WERI-Rb-1 (cell line): ENCODE results near the gene STEAP4.

Experiments
- DNase-seq: peaks from one replicate; pipeline ENCODE4 v3.0.0-alpha.2; 2020
- H3K27ac ChIP-seq: fragments of 250-450 bp; sonication (Bioruptor Pico); 2 replicates; pipeline ENCODE4 v1.5.1; 2020; ENCODE audit warnings: mild to moderate bottlenecking, moderate library complexity
- H3K27me3 ChIP-seq: fragments of 250-450 bp; sonication (Bioruptor Pico); 2 replicates; pipeline ENCODE4 v1.5.1; 2021; ENCODE audit warnings: mild to moderate bottlenecking, low read depth, moderate library complexity; ENCODE audit not compliant: insufficient read depth, severe bottlenecking
- H3K36me3 ChIP-seq: fragments of 250-450 bp; sonication (Bioruptor Pico); 2 replicates; pipeline ENCODE4 v1.5.1; 2020; ENCODE audit warnings: mild to moderate bottlenecking, moderate library complexity
- H3K4me3 ChIP-seq: 2 replicates; pipeline ENCODE4 v1.5.1; 2011; ENCODE audit warnings: low read depth, mild to moderate bottlenecking, control low read depth, low read length
- H3K9me3 ChIP-seq: fragments of 250-450 bp; sonication (Bioruptor Pico); 2 replicates; pipeline ENCODE4 v1.5.1; 2021; ENCODE audit warnings: mild to moderate bottlenecking, moderate library complexity; ENCODE audit not compliant: severe bottlenecking
- TF ChIP-seq, protein P1 (sequence below): IDR thresholded peaks from 2 replicates; pipeline ENCODE4 v1.5.1; 2011; ENCODE audit warnings: low read depth, mild to moderate bottlenecking, control low read depth, inconsistent platforms, low read length

Gene STEAP4

DNA sequence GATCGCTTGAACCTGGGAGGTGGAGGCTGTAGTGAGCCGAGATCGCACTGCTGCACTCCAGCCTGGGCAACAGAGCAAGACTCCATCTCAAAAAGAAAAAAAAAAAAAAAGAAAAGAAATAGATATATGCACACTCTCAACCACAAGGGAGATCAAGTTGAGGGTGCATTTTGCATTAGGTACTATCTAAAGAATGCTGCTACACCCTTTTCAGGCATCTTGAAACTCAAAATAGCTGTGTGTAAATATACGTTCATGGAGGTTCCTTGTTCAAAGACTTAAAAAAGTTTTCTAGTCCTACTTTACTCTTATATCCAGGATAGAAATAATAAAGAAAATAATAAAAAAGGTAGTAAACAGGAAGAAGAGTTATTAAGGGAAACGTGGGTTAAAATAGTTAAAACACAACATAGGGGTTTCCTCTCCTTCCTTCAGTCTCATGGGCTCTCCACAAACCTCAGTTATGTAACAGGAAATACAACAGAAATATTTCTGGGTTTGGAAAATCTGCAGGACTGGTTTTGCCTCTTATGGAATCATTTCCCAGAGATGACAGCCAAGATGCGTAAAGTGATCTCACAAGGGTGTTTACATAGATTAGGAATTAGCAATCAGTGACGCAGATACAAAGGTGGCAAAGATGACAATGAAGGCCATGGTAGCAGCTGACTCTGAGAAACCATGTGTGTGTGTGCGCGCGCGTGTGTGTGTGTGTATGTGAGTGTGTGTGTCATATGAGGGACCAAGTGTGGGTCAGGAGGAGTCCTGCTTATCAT, 15.1 kb downstream of the STEAP4 start:
- Histone ChIP-seq H3K9me3 (no peaks in the 10 kb centered on the region), H3K27me3 (no peaks in the 10 kb centered on the region), H3K27ac (no peak overlapping the region), H3K4me3 (no peak overlapping the region), H3K36me3 (no peaks in the 10 kb centered on the region)
- DNase-seq: no peak
- TF ChIP-seq, protein P1, sequence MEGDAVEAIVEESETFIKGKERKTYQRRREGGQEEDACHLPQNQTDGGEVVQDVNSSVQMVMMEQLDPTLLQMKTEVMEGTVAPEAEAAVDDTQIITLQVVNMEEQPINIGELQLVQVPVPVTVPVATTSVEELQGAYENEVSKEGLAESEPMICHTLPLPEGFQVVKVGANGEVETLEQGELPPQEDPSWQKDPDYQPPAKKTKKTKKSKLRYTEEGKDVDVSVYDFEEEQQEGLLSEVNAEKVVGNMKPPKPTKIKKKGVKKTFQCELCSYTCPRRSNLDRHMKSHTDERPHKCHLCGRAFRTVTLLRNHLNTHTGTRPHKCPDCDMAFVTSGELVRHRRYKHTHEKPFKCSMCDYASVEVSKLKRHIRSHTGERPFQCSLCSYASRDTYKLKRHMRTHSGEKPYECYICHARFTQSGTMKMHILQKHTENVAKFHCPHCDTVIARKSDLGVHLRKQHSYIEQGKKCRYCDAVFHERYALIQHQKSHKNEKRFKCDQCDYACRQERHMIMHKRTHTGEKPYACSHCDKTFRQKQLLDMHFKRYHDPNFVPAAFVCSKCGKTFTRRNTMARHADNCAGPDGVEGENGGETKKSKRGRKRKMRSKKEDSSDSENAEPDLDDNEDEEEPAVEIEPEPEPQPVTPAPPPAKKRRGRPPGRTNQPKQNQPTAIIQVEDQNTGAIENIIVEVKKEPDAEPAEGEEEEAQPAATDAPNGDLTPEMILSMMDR: no peak

DNA sequence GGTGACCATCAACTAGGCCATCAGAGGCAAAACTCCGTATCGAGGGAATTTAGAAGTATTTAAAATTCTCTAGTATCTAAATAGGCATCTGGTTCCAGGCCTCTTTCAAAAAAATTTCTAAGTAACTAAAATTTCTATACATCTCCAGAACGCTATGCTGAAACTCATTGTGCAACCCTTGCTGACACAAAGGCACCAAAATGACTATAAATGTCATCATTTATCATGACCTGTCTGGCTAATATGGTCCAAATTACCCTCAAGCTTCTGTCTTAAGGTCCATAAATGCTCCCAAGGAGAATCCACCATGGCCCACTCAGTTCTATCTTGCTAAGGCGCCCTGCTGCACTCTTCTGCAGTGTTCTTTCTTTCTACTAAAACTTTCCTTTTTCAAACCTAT, 16.2 kb downstream of the STEAP4 start:
- no peak overlapping the region for H3K27ac ChIP-seq
- no peaks in the 10 kb centered on the region for H3K36me3 ChIP-seq
- DNase-seq: no peak
- TF ChIP-seq, protein P1: no peak
- H3K4me3 ChIP-seq: no peak overlapping the region
- H3K9me3 ChIP-seq: no peaks in the 10 kb centered on the region
- H3K27me3 ChIP-seq: no peaks in the 10 kb centered on the region

GRCh38 chr7:88289564-88290025, 17.1 kb downstream of the STEAP4 start:
- no peaks in the 10 kb centered on the region for H3K27me3 ChIP-seq
- no peak overlapping the region for H3K27ac ChIP-seq
- DNase-seq: no peak
- no peaks in the 10 kb centered on the region for H3K36me3 ChIP-seq
- no peaks in the 10 kb centered on the region for H3K9me3 ChIP-seq
- TF ChIP-seq, protein P1: no peak
- no peak overlapping the region for H3K4me3 ChIP-seq

GRCh38 chr7:88281749-88282148, 24.9 kb downstream of the STEAP4 start:
- DNase-seq: no peak
- no peak overlapping the region for H3K27ac ChIP-seq
- H3K27me3 ChIP-seq: no peaks in the 10 kb centered on the region
- TF ChIP-seq, protein P1: no peak
- H3K4me3 ChIP-seq: no peak overlapping the region
- no peaks in the 10 kb centered on the region for H3K9me3 ChIP-seq
- no peaks in the 10 kb centered on the region for H3K36me3 ChIP-seq

GRCh38 chr7:88280801-88281200, 25.9 kb downstream of the STEAP4 start:
- Histone ChIP-seq H3K4me3 (no peak overlapping the region), H3K9me3 (no peaks in the 10 kb centered on the region), H3K36me3 (no peaks in the 10 kb centered on the region), H3K27ac (no peak overlapping the region), H3K27me3 (no peaks in the 10 kb centered on the region)
- DNase-seq: no peak
- TF ChIP-seq, protein P1: no peak

DNA sequence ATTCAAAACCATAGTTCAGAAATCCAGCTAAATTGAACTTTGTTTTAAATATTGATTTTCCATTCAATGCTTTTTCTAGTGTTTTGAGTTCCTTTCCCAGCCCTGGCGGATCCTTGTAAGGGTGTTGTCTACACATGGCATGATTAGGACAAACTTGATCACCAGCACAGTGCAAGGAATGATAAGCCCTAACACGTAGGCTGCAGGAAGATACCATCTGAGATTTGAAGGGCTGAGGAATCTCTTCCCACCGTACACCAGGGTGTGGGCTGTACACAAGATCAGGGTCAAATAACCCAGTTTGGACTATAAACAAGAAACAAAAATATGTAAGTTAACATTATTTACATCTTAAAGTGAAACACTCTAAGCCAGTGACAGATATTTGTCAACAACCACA, 27.4 kb downstream of the STEAP4 start:
- H3K27ac ChIP-seq: no peak overlapping the region
- H3K27me3 ChIP-seq: no peaks in the 10 kb centered on the region
- TF ChIP-seq, protein P1: no peak
- H3K4me3 ChIP-seq: no peak overlapping the region
- no peaks in the 10 kb centered on the region for H3K9me3 ChIP-seq
- no peaks in the 10 kb centered on the region for H3K36me3 ChIP-seq
- no peak for DNase-seq
